Muscle of leg (tissue), 11 donors: ENCODE measurements around the gene PACSIN2. TPM values are rescaled to one million over a fixed set of nuclear protein-coding genes. Genes with fewer than 3 reads are reported as not detected.
"Not testable (repeated sequence)": the region's sequence is repeated elsewhere in the genome, so short reads cannot be mapped to it uniquely, and the experiment has no call there.

ENCODE experiments used
- DNase-seq: peaks from one replicate; pipeline ENCODE4 v3.0.0; 2013
- H3K27ac ChIP-seq: one replicate; pipeline ENCODE4 v1.5.1; 2013; ENCODE audit warnings: mild to moderate bottlenecking, low read length, control low read depth
- H3K27me3 ChIP-seq: one replicate; pipeline ENCODE4 v1.6.1; 2013; ENCODE audit warnings: low read length; ENCODE audit not compliant: control insufficient read depth, insufficient read depth
- H3K36me3 ChIP-seq: one replicate; pipeline ENCODE4 v1.6.1; 2013; ENCODE audit warnings: low read length; ENCODE audit not compliant: control insufficient read depth, insufficient read depth
- H3K4me1 ChIP-seq: one replicate; pipeline ENCODE4 v1.6.1; 2013; ENCODE audit warnings: low read length; ENCODE audit not compliant: control insufficient read depth, insufficient read depth
- H3K4me3 ChIP-seq: one replicate; pipeline ENCODE4 v1.5.1; 2013; ENCODE audit warnings: low read length, control low read depth
- H3K9me3 ChIP-seq: replicated peaks from 2 replicates; pipeline ENCODE4 v1.6.1; 2013; ENCODE audit warnings: low read depth, low read length; ENCODE audit not compliant: control insufficient read depth
- WGBS: methylation state at CpG from one replicate; pipeline ENCODE4 v1.1.5; 2013; ENCODE audit warnings: missing lambda C conversion rate; ENCODE audit not compliant: insufficient coverage; 5-methylcytosine and 5-hydroxymethylcytosine counted together
- polyA plus RNA-seq, 8 donors: library from polyadenylated mRNA; unstranded; fragments of 120-200 nt; gene quantifications; one replicate each; pipeline versions ENCODE4 v1.2.1 to v1.2.3, GENCODE V29; 2013; ENCODE audit warnings: inconsistent platforms in 1 of 8, low replicate concordance in 1 of 8; ENCODE audit not compliant: insufficient read length in 8 of 8, insufficient read depth in 1 of 8
- total RNA-seq: library from RNA; stranded (reverse); fragments of 120-200 nt; gene quantifications from one replicate; pipeline ENCODE4 v1.2.4, GENCODE V29; 2013

Gene PACSIN2
- total and polyA plus RNA-seq, 9 donors, result 23.1 to 38.6 (median 30.5) TPM

GRCh38 chr22:42929838-42930155 lies 85.2 kb downstream of the PACSIN2 start:
- Histone ChIP-seq H3K4me1 (peaks cover 60% of the 10 kb centered on the region), H3K27ac (no peak overlapping the region), H3K4me3 (no peak overlapping the region), H3K27me3 (no peaks in the 10 kb centered on the region), H3K36me3 (no peaks in the 10 kb centered on the region), H3K9me3 (no peaks in the 10 kb centered on the region)
- 53% methylated on average over 6 of the region's 6 CpGs for WGBS
- no peak for DNase-seq

GRCh38 chr22:42928969-42929837 lies 85.7 kb downstream of the PACSIN2 start:
- H3K9me3 ChIP-seq, result no peaks in the 10 kb centered on the region
- 80% methylated on average over 13 of the region's 14 CpGs for WGBS
- H3K27me3 ChIP-seq, result no peaks in the 10 kb centered on the region
- peaks cover 55% of the 10 kb centered on the region for H3K4me1 ChIP-seq
- DNase-seq, result no peak
- H3K27ac ChIP-seq, result no peak overlapping the region
- no peak overlapping the region for H3K4me3 ChIP-seq
- H3K36me3 ChIP-seq, result no peaks in the 10 kb centered on the region

GRCh38 chr22:42927966-42928365 lies 87.0 kb downstream of the PACSIN2 start:
- Histone ChIP-seq H3K27ac (no peak overlapping the region), H3K36me3 (no peaks in the 10 kb centered on the region), H3K27me3 (no peaks in the 10 kb centered on the region), H3K9me3 (no peaks in the 10 kb centered on the region), H3K4me3 (no peak overlapping the region), H3K4me1 (peaks cover 45% of the 10 kb centered on the region)
- 100% methylated on average over 3 of the region's 6 CpGs for WGBS
- DNase-seq, result no peak

- WGBS, result 49% methylated on average over 3 of the region's 5 CpGs
- H3K27ac ChIP-seq, result no peak overlapping the region
- no peaks in the 10 kb centered on the region for H3K36me3 ChIP-seq
Measured at GRCh38 chr22:42926768-42927167, 88.2 kb downstream of the PACSIN2 start.

GRCh38 chr22:42926104-42926503 lies 88.8 kb downstream of the PACSIN2 start:
- DNase-seq, result no peak
- Histone ChIP-seq H3K27ac (peak overlapping the region; percentile 29), H3K9me3 (no peaks in the 10 kb centered on the region), H3K27me3 (no peaks in the 10 kb centered on the region), H3K4me3 (no peak overlapping the region), H3K36me3 (no peaks in the 10 kb centered on the region), H3K4me1 (peaks cover 37% of the 10 kb centered on the region)
- 36% methylated on average over 2 of the region's 4 CpGs for WGBS

More at GRCh38 chr22:42926768-42927167, 88.2 kb downstream of the PACSIN2 start:
- Histone ChIP-seq H3K4me1 (peaks cover 41% of the 10 kb centered on the region), H3K4me3 (no peak overlapping the region), H3K27me3 (no peaks in the 10 kb centered on the region), H3K9me3 (no peaks in the 10 kb centered on the region)
- DNase-seq, result no peak

GRCh38 chr22:42925598-42925997 lies 89.4 kb downstream of the PACSIN2 start:
- no peak for DNase-seq
- 77% methylated on average over 3 of the region's 6 CpGs for WGBS
- Histone ChIP-seq H3K4me1 (peaks cover 33% of the 10 kb centered on the region), H3K27ac (no peak overlapping the region), H3K9me3 (no peaks in the 10 kb centered on the region), H3K27me3 (no peaks in the 10 kb centered on the region), H3K4me3 (no peak overlapping the region), H3K36me3 (no peaks in the 10 kb centered on the region)

- peaks cover 32% of the 10 kb centered on the region for H3K4me1 ChIP-seq
- H3K9me3 ChIP-seq, H3K27me3 ChIP-seq, H3K4me3 ChIP-seq, H3K27ac ChIP-seq, DNase-seq, H3K36me3 ChIP-seq: not testable (repeated sequence)
- 86% methylated on average over 6 of the region's 10 CpGs for WGBS
Measured at GRCh38 chr22:42925031-42925430, 89.9 kb downstream of the PACSIN2 start.

GRCh38 chr22:42924436-42924835 lies 90.5 kb downstream of the PACSIN2 start:
- H3K4me1 ChIP-seq, result peaks cover 30% of the 10 kb centered on the region
- H3K27me3 ChIP-seq, result no peaks in the 10 kb centered on the region
- H3K9me3 ChIP-seq, result no peaks in the 10 kb centered on the region
- no peak overlapping the region for H3K4me3 ChIP-seq
- H3K36me3 ChIP-seq, result no peaks in the 10 kb centered on the region
- H3K27ac ChIP-seq, result no peak overlapping the region
- 92% methylated on average over 5 of the region's 9 CpGs for WGBS
- no peak for DNase-seq

- Histone ChIP-seq H3K27me3 (no peaks in the 10 kb centered on the region), H3K27ac (no peak overlapping the region), H3K4me1 (peaks cover 33% of the 10 kb centered on the region), H3K9me3 (no peaks in the 10 kb centered on the region), H3K4me3 (no peak overlapping the region), H3K36me3 (no peaks in the 10 kb centered on the region)
- WGBS, result 83% methylated on average over 4 of the region's 13 CpGs
- no peak for DNase-seq
Measured at GRCh38 chr22:42922374-42923191, 92.4 kb downstream of the PACSIN2 start.

GRCh38 chr22:42920101-42920820 lies 94.7 kb downstream of the PACSIN2 start:
- peaks cover 21% of the 10 kb centered on the region for H3K4me1 ChIP-seq
- no peaks in the 10 kb centered on the region for H3K9me3 ChIP-seq
- H3K27ac ChIP-seq, result peak overlapping the region; percentile 37

More at GRCh38 chr22:42920101-42920820, 94.7 kb downstream of the PACSIN2 start:
- Histone ChIP-seq H3K36me3 (no peaks in the 10 kb centered on the region), H3K27me3 (no peaks in the 10 kb centered on the region), H3K4me3 (no peak overlapping the region)
- peak; percentile 54 for DNase-seq
- WGBS, result 33% methylated on average over 1 of the region's 10 CpGs
